Karpas-422 (cell line): ENCODE results near the gene FAM186B. TPM values are rescaled to one million over a fixed set of nuclear protein-coding genes. Genes with fewer than 3 reads are reported as not detected.

Source experiments
- DNase-seq: peaks from one replicate; pipeline ENCODE4 v3.0.0-alpha.2; 2015
- H2AFZ ChIP-seq: fragments of 200-600 bp; sonication (generic); 2 replicates; pipeline ENCODE4 v1.6.1; 2014; ENCODE audit warnings: antibody characterized with exemption, low read length, mixed read lengths
- H3K27ac ChIP-seq: fragments of 200-600 bp; sonication (generic); 2 replicates; pipeline ENCODE4 v1.5.1; 2014; ENCODE audit warnings: mild to moderate bottlenecking, low read length, moderate library complexity
- H3K27me3 ChIP-seq: fragments of 200-600 bp; sonication (generic); 2 replicates; pipeline ENCODE4 v1.6.1; 2014; ENCODE audit warnings: low read length, mixed read lengths
- H3K36me3 ChIP-seq: fragments of 200-600 bp; sonication (generic); 2 replicates; pipeline ENCODE4 v1.6.1; 2014; ENCODE audit warnings: low read length, mixed read lengths; ENCODE audit not compliant: insufficient read depth
- H3K4me1 ChIP-seq: fragments of 200-600 bp; sonication (generic); 2 replicates; pipeline ENCODE4 v1.6.1; 2014; ENCODE audit warnings: mild to moderate bottlenecking, low read length, mixed read lengths
- H3K4me2 ChIP-seq: fragments of 200-600 bp; sonication (generic); 2 replicates; pipeline ENCODE4 v1.6.1; 2014; ENCODE audit warnings: low read length, low read depth, mild to moderate bottlenecking; ENCODE audit not compliant: poor library complexity, severe bottlenecking
- H3K4me3 ChIP-seq: fragments of 200-600 bp; sonication (generic); 2 replicates; pipeline ENCODE4 v1.5.1; 2014; ENCODE audit warnings: mild to moderate bottlenecking, antibody characterized with exemption, low read length, mixed read lengths
- H3K79me2 ChIP-seq: fragments of 200-600 bp; sonication (generic); 2 replicates; pipeline ENCODE4 v1.6.1; 2014; ENCODE audit warnings: mild to moderate bottlenecking, low read length, mixed read lengths
- H3K9ac ChIP-seq: fragments of 200-600 bp; sonication (generic); 2 replicates; pipeline ENCODE4 v1.6.0; 2014; ENCODE audit warnings: low read length
- H3K9me2 ChIP-seq: fragments of 200-600 bp; sonication (generic), shearing (Covaris generic); replicated peaks from 2 replicates; pipeline ENCODE4 v1.6.0; 2014; ENCODE audit warnings: mild to moderate bottlenecking, low read length, moderate library complexity; ENCODE audit not compliant: insufficient read depth
- H3K9me3 ChIP-seq: fragments of 300-700, 200-600 bp; sonication (generic); 2 replicates; pipeline ENCODE4 v1.6.1; 2014; ENCODE audit warnings: low read length, mixed read lengths
- H4K20me1 ChIP-seq: fragments of 200-600 bp; sonication (generic); 2 replicates; pipeline ENCODE4 v1.6.1; 2014; ENCODE audit warnings: mild to moderate bottlenecking, antibody characterized with exemption, low read length, low read depth; ENCODE audit not compliant: insufficient read depth
- total RNA-seq: library from RNA; depleted of rRNA; stranded (reverse); fragments of >200 nt; shearing (Covaris generic); gene quantifications from 2 replicates; pipeline ENCODE4 v1.2.3, GENCODE V29; 2014; ENCODE audit warnings: low replicate concordance

The FAM186B gene
- total RNA-seq, 1 experiment from 2014 or later, result not detected

GRCh38 chr12:49552014-49552413 is 53.4 kb downstream of the FAM186B start:
- H3K27ac ChIP-seq, result no peak overlapping the region
- H3K27me3 ChIP-seq, result no peaks in the 10 kb centered on the region
- no peaks in the 10 kb centered on the region for H3K79me2 ChIP-seq
- no peaks in the 10 kb centered on the region for H3K9me3 ChIP-seq
- H4K20me1 ChIP-seq, result no peaks in the 10 kb centered on the region
- no peak overlapping the region for H2AFZ ChIP-seq
- H3K4me2 ChIP-seq, result no peak overlapping the region
- DNase-seq, result no peak
- H3K9ac ChIP-seq, result no peak overlapping the region
- H3K36me3 ChIP-seq, result no peaks in the 10 kb centered on the region
- no peaks in the 10 kb centered on the region for H3K4me1 ChIP-seq
- H3K9me2 ChIP-seq, result no peaks in the 10 kb centered on the region
- H3K4me3 ChIP-seq, result no peak overlapping the region

GRCh38 chr12:49550693-49551252 is 54.7 kb downstream of the FAM186B start:
- Histone ChIP-seq H3K27ac (no peak overlapping the region), H3K27me3 (no peaks in the 10 kb centered on the region), H4K20me1 (no peaks in the 10 kb centered on the region), H3K9ac (no peak overlapping the region), H3K4me1 (no peaks in the 10 kb centered on the region), H2AFZ (no peak overlapping the region), H3K4me3 (no peak overlapping the region), H3K79me2 (no peaks in the 10 kb centered on the region), H3K4me2 (no peak overlapping the region), H3K9me3 (no peaks in the 10 kb centered on the region), H3K9me2 (no peaks in the 10 kb centered on the region), H3K36me3 (no peaks in the 10 kb centered on the region)
- no peak for DNase-seq

- H2AFZ ChIP-seq, result no peak overlapping the region
- H4K20me1 ChIP-seq, result no peaks in the 10 kb centered on the region
- H3K9me3 ChIP-seq, result no peaks in the 10 kb centered on the region
- H3K4me3 ChIP-seq, result no peak overlapping the region
- no peak overlapping the region for H3K4me2 ChIP-seq
- no peaks in the 10 kb centered on the region for H3K27me3 ChIP-seq
- no peaks in the 10 kb centered on the region for H3K9me2 ChIP-seq
- H3K4me1 ChIP-seq, result no peaks in the 10 kb centered on the region
- DNase-seq, result no peak
- no peaks in the 10 kb centered on the region for H3K36me3 ChIP-seq
- no peak overlapping the region for H3K9ac ChIP-seq
- H3K79me2 ChIP-seq, result no peaks in the 10 kb centered on the region
- no peak overlapping the region for H3K27ac ChIP-seq
Measured at GRCh38 chr12:49549735-49550692, 55.4 kb downstream of the FAM186B start.

GRCh38 chr12:49548822-49549648 is 56.4 kb downstream of the FAM186B start:
- Histone ChIP-seq H3K9me2 (no peaks in the 10 kb centered on the region), H3K27me3 (no peaks in the 10 kb centered on the region), H3K9ac (no peak overlapping the region), H3K4me3 (no peak overlapping the region), H3K36me3 (no peaks in the 10 kb centered on the region), H3K9me3 (no peaks in the 10 kb centered on the region), H3K4me2 (no peak overlapping the region), H3K4me1 (no peaks in the 10 kb centered on the region), H4K20me1 (no peaks in the 10 kb centered on the region), H3K79me2 (no peaks in the 10 kb centered on the region), H3K27ac (no peak overlapping the region), H2AFZ (no peak overlapping the region)
- no peak for DNase-seq

- Histone ChIP-seq H3K9ac (no peak overlapping the region), H4K20me1 (no peaks in the 10 kb centered on the region), H3K4me3 (no peak overlapping the region), H3K79me2 (no peaks in the 10 kb centered on the region), H2AFZ (no peak overlapping the region), H3K27me3 (no peaks in the 10 kb centered on the region), H3K9me2 (no peaks in the 10 kb centered on the region), H3K4me2 (no peak overlapping the region), H3K36me3 (no peaks in the 10 kb centered on the region), H3K27ac (no peak overlapping the region), H3K9me3 (no peaks in the 10 kb centered on the region), H3K4me1 (no peaks in the 10 kb centered on the region)
- DNase-seq, result no peak
Measured at GRCh38 chr12:49548481-49548821, 57.0 kb downstream of the FAM186B start.

GRCh38 chr12:49547090-49547690 is 58.2 kb downstream of the FAM186B start:
- no peaks in the 10 kb centered on the region for H3K79me2 ChIP-seq
- DNase-seq, result no peak

GRCh38 chr12:49546481-49546880 is 59.0 kb downstream of the FAM186B start:
- no peak overlapping the region for H2AFZ ChIP-seq
- H3K4me1 ChIP-seq, result no peaks in the 10 kb centered on the region
- no peaks in the 10 kb centered on the region for H3K9me2 ChIP-seq
- no peak overlapping the region for H3K9ac ChIP-seq
- 0 out of 2 replicates have a peak, but pooled peaks cover 3% of the 10 kb centered on the region for H4K20me1 ChIP-seq
- no peak overlapping the region for H3K4me2 ChIP-seq
- H3K4me3 ChIP-seq, result no peak overlapping the region
- no peaks in the 10 kb centered on the region for H3K9me3 ChIP-seq
- no peak for DNase-seq
- no peaks in the 10 kb centered on the region for H3K27me3 ChIP-seq
- H3K36me3 ChIP-seq, result no peaks in the 10 kb centered on the region
- H3K27ac ChIP-seq, result no peak overlapping the region
- no peaks in the 10 kb centered on the region for H3K79me2 ChIP-seq

More at GRCh38 chr12:49547090-49547690, 58.2 kb downstream of the FAM186B start:
- Histone ChIP-seq H3K4me2 (no peak overlapping the region), H3K9me3 (no peaks in the 10 kb centered on the region), H3K9ac (no peak overlapping the region), H3K36me3 (no peaks in the 10 kb centered on the region), H4K20me1 (no peaks in the 10 kb centered on the region), H3K4me3 (no peak overlapping the region), H3K9me2 (no peaks in the 10 kb centered on the region), H3K27me3 (no peaks in the 10 kb centered on the region), H3K27ac (no peak overlapping the region), H2AFZ (no peak overlapping the region), H3K4me1 (no peaks in the 10 kb centered on the region)
